Neural cell (in vitro differentiated cells): ENCODE results near the gene IFITM10.

Source experiments
- CTCF ChIP-seq: fragments of 450-650 bp; IDR thresholded peaks from 2 replicates; pipeline ENCODE4 v1.5.1; 2014; ENCODE audit warnings: antibody characterized with exemption, mild to moderate bottlenecking, moderate library complexity; ENCODE audit not compliant: poor library complexity, severe bottlenecking
- EP300 ChIP-seq: fragments of 450-650 bp; conservative IDR thresholded peaks from 2 replicates; pipeline ENCODE4 v1.6.1; 2014; ENCODE audit warnings: antibody characterized with exemption, mild to moderate bottlenecking, moderate library complexity; ENCODE audit not compliant: poor library complexity, severe bottlenecking
- MXI1 ChIP-seq: fragments of 450-650 bp; conservative IDR thresholded peaks from 2 replicates; pipeline ENCODE4 v1.6.1; 2014; ENCODE audit warnings: antibody characterized with exemption, mild to moderate bottlenecking; ENCODE audit not compliant: poor library complexity, severe bottlenecking
- POLR2AphosphoS5 ChIP-seq: IDR thresholded peaks from 2 replicates; pipeline ENCODE4 v1.6.1; 2012
- RAD21 ChIP-seq: fragments of 450-650 bp; conservative IDR thresholded peaks from 2 replicates; pipeline ENCODE4 v1.6.1; 2014; ENCODE audit warnings: antibody characterized with exemption, mild to moderate bottlenecking, moderate library complexity
- REST ChIP-seq: IDR thresholded peaks from 2 replicates; pipeline ENCODE4 v1.6.1; 2012; ENCODE audit warnings: borderline replicate concordance
- SMC3 ChIP-seq: fragments of 450-650 bp; conservative IDR thresholded peaks from 2 replicates; pipeline ENCODE4 v1.6.1; 2014; ENCODE audit warnings: antibody characterized with exemption, mild to moderate bottlenecking, moderate library complexity; ENCODE audit not compliant: poor library complexity
- TAF1 ChIP-seq: IDR thresholded peaks from 2 replicates; pipeline ENCODE4 v1.6.1; 2012; ENCODE audit warnings: low read depth

GRCh38 chr11:1694064-1694845 is 56.1 kb downstream of the IFITM10 start:
- TF ChIP-seq CTCF (peak; percentile 80), POLR2AphosphoS5 (no peak), EP300 (no peak), RAD21 (peak; percentile 75), TAF1 (no peak), REST (no peak), SMC3 (peak; percentile 71), MXI1 (no peak)
